ENCODE data around the gene RBM5.

DNA sequence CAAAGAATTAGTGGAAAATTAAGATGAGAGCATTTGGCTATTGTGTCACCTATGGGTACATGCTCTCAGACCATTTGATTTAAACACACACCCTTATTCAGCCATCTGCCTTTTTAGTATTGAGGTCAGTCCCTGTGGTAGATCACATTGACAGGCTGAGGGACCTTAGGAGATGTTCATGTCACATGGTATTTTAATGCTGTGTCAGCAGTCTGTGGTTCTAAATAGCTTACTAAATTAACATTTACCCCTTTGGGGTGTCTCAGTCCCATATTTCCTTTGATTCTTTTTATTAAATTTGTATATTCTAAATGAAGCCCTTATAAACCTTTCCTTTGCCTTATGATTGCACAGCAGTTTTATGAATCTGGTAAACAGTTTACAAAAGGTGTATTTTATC is 2.3 kb downstream of the RBM5 start:
- TF ChIP-seq, protein P1, sequence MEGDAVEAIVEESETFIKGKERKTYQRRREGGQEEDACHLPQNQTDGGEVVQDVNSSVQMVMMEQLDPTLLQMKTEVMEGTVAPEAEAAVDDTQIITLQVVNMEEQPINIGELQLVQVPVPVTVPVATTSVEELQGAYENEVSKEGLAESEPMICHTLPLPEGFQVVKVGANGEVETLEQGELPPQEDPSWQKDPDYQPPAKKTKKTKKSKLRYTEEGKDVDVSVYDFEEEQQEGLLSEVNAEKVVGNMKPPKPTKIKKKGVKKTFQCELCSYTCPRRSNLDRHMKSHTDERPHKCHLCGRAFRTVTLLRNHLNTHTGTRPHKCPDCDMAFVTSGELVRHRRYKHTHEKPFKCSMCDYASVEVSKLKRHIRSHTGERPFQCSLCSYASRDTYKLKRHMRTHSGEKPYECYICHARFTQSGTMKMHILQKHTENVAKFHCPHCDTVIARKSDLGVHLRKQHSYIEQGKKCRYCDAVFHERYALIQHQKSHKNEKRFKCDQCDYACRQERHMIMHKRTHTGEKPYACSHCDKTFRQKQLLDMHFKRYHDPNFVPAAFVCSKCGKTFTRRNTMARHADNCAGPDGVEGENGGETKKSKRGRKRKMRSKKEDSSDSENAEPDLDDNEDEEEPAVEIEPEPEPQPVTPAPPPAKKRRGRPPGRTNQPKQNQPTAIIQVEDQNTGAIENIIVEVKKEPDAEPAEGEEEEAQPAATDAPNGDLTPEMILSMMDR (conservative IDR thresholded peaks at IDR 0.05 in 1 of 2, IDR thresholded peaks at IDR 0.05 in 1 of 2; ENCODE audit: low read depth in 1 of 2, low read length in 2 of 2) = no peak
- TF ChIP-seq EZH2 (IDR thresholded peaks at IDR 0.05; ENCODE audit: low read length, missing control alignments) = no peak

Data from fibroblast of lung (primary cell).